ENCODE data around the gene KRT6A. TPM values are rescaled to one million over a fixed set of nuclear protein-coding genes. Genes with fewer than 3 reads are reported as not detected.

KRT6A gene
- total and polyA plus RNA-seq, 9 of the 15 experiments (the other 6 are each of a cell fraction or from before 2014, with no cell fraction given), result 0.26 TPM; not detected in 8

- no peak overlapping the region for H3K9ac ChIP-seq (ENCODE audit: insufficient read depth in 1 of 2, low read depth in 2 of 2, low read length in 2 of 2)
- no peaks in the 10 kb centered on the region for H3K9me1 ChIP-seq (ENCODE audit: control insufficient read depth, insufficient read depth, low read length)
- in situ Hi-C loops (cut with MboI), result no loop called here
- intact Hi-C loops (cut with micrococcal nuclease), result no loop called here
- H3K4me2 ChIP-seq (ENCODE audit: insufficient read depth, low read length), result no peak overlapping the region
- H3K27ac ChIP-seq (ENCODE audit: extremely low read depth, low read depth, low read length), result no peak overlapping the region
- WGBS (ENCODE audit: insufficient coverage, low coverage, missing lambda C conversion rate), result 3% methylated on average over 2 of the region's 2 CpGs
- H3K27me3 ChIP-seq (ENCODE audit: control insufficient read depth in 2 of 2, insufficient read depth in 2 of 2, low read length in 2 of 2), result peaks cover 5 to 6% of the 10 kb centered on the region in 2 experiments
- ChIA-PET POLR2A (interaction anchor here (0.6 kb wide), 1 partner anchor 213 kb away, joined by 3 read pairs; no protein-coding TSS in a partner anchor), CTCF (ENCODE audit: low intra/inter-chr PET ratio) (no interaction called here)
- H3K36me3 ChIP-seq (ENCODE audit: control insufficient read depth, insufficient read depth, low read length), result no peaks in the 10 kb centered on the region
- H3K9me3 ChIP-seq (replicated peaks; ENCODE audit: control insufficient read depth, insufficient read depth, low read depth, low read length), result no peaks in the 10 kb centered on the region
- BruUV-seq (replicated peaks), result no TSS peak
- no peaks in the 10 kb centered on the region for H3K4me1 ChIP-seq (replicated peaks in 1 of 2; ENCODE audit: control insufficient read depth in 2 of 2, insufficient read depth in 2 of 2, low read length in 2 of 2)
- H4K20me1 ChIP-seq (replicated peaks; ENCODE audit: control insufficient read depth, insufficient read depth, low read length), result no peaks in the 10 kb centered on the region
- no peak overlapping the region for H2AFZ ChIP-seq (ENCODE audit: low read depth, low read length)
- no peak overlapping the region for H3K4me3 ChIP-seq
- no peak for TF ChIP-seq KLF13 (tag; IDR thresholded peaks at IDR 0.05; ENCODE audit: borderline replicate concordance, low read depth)
- TF ChIP-seq GATA2 (CRISPR knock-in tag; IDR thresholded peaks at IDR 0.05), result no peak
- TF ChIP-seq BRCA1 (IDR thresholded peaks at IDR 0.05), result no peak
- no peak for TF ChIP-seq BRCA1 (CRISPR knock-in tag; IDR thresholded peaks at IDR 0.05)
- no peak for TF ChIP-seq DMBX1 (CRISPR knock-in tag; IDR thresholded peaks at IDR 0.05; ENCODE audit: borderline replicate concordance)
- TF ChIP-seq, protein P1, sequence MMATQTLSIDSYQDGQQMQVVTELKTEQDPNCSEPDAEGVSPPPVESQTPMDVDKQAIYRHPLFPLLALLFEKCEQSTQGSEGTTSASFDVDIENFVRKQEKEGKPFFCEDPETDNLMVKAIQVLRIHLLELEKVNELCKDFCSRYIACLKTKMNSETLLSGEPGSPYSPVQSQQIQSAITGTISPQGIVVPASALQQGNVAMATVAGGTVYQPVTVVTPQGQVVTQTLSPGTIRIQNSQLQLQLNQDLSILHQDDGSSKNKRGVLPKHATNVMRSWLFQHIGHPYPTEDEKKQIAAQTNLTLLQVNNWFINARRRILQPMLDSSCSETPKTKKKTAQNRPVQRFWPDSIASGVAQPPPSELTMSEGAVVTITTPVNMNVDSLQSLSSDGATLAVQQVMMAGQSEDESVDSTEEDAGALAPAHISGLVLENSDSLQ (IDR thresholded peaks at IDR 0.05), result no peak
- TF ChIP-seq NCOR1 (IDR thresholded peaks at IDR 0.05), result no peak
- no peak for TF ChIP-seq ZSCAN29 (IDR thresholded peaks at IDR 0.05)
- no peak for TF ChIP-seq HNRNPK (IDR thresholded peaks at IDR 0.05; ENCODE audit: low read depth, low read length, poor library complexity, severe bottlenecking)
- no peak for TF ChIP-seq RCOR1 (IDR thresholded peaks at IDR 0.05; ENCODE audit: borderline replicate concordance in 1 of 2, low read depth in 2 of 2, low read length in 2 of 2)
- no peak for TF ChIP-seq STAT5B (CRISPR knock-in tag; IDR thresholded peaks at IDR 0.05)
- no peak for DNase-seq (ENCODE audit: extremely low read depth in 1 of 4, low spot score in 3 of 4)
- H3K79me2 ChIP-seq (ENCODE audit: control insufficient read depth, insufficient read depth, low read length), result no peaks in the 10 kb centered on the region
- ATAC-seq, result no peak
- no peak for FAIRE-seq
These were observed 28.2 kb downstream of the KRT6A start for GRCh38 chr12:52464897-52465296.
